SHP77 (cell line): ENCODE data around the gene SLC2A4.
"Not testable (repeated sequence)": the region's sequence is repeated elsewhere in the genome, so short reads cannot be mapped to it uniquely, and the experiment has no call there.

ENCODE experiments used
- DNase-seq, 2 experiments: peaks; one replicate each; lab custom pipeline; 2025; lab: John Stamatoyannopoulos, UW

Gene SLC2A4

DNA sequence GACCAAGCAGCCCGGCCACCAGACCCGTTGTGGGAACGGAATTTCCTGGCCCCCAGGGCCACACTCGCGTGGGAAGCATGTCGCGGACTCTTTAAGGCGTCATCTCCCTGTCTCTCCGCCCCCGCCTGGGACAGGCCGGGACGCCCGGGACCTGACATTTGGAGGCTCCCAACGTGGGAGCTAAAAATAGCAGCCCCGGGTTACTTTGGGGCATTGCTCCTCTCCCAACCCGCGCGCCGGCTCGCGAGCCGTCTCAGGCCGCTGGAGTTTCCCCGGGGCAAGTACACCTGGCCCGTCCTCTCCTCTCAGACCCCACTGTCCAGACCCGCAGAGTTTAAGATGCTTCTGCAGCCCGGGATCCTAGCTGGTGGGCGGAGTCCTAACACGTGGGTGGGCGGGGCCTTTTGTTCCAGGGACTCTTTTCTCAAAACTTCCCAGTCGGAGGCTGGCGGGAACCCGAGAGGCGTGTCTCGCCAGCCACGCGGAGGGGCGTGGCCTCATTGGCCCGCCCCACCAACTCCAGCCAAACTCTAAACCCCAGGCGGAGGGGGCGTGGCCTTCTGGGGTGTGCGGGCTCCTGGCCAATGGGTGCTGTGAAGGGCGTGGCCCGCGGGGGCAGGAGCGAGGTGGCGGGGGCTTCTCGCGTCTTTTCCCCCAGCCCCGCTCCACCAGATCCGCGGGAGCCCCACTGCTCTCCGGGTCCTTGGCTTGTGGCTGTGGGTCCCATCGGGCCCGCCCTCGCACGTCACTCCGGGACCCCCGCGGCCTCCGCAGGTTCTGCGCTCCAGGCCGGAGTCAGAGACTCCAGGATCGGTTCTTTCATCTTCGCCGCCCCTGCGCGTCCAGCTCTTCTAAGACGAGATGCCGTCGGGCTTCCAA is at the start of gene SLC2A4:
TSS of gene SLC2A4 (plus strand) at position 645 of the 879 bp plus-strand sequence. CDS start at position 862, 217 bp downstream.
- DNase-seq, result peak; percentile 98

DNA sequence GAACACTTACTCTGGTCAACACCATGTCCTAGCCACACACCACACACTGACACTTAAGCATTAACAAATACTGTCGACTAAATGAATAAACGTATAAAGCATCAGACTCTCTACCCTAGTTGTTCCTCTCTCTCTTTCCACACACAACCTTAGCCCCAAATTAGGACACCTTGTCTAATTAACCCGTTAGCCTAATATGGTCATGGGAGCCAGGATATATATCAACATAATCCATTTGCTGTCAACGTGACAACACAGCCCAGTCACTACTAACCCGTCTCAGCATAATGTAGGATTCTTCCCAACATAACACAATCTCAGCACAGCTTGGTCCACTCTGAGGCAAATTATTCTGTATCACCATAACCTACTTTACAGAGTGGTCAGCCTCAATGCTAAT is 49.4 kb upstream of the SLC2A4 start:
- no peak for DNase-seq

- DNase-seq, result no peak
Measured at GRCh38 chr17:7233701-7234082, 47.8 kb upstream of the SLC2A4 start.

- DNase-seq, result peak; percentile 94 to 96
Measured at GRCh38 chr17:7234083-7234951, 47.2 kb upstream of the SLC2A4 start, which contains the start of gene DVL2. Gene DVL2 (minus strand): TSS chr17:7234517. CDS start chr17:7234262, 255 bp downstream.

DNA sequence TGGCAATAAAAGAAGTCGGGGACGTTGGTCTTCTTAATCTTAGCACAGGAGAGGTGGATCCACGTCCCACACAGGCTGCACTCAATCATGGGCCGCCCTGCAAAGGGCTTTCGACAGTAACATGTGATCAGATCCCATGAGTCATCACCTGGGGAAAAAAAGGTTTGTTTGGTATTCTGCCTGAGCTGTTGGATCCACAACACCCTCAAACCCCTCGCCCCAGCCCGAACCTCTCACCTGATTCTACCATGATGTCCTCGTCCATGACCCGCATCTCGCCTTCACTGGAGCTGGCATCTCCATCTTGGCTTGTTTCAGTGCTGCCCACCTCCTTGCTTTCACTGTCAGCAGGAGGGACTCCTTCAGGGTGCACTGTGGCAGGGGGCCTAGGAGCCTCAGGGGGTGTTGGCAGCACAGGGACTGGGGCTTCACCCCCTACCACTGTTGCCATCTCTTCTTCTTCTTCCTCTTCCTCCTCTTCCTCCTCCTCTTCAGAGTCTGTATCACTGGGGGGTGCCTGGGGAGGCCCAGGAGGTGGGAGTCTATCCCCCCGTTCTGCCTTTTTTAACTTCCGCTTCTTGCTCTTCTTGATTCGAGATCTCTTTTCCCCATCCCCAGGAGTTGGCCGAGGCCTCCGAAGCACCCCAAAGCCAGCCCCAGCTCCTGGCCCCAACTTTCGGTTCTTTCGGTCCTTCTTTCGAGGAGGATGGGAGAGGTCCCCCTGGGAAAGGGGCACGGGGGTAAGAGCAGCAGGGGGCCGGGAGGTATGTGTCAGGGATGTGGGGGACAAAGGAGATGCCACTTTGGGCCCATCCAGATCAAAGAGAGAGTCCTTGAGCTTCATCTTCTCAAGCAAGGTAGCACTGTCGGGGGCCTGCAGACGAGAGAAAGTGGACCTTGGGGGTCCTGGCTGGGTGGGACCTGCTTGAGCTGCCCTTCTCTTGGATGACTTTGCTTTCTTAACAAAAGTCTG is 45.5 kb upstream of the SLC2A4 start:
- DNase-seq, result no peak

GRCh38 chr17:7236808-7237207 is 44.7 kb upstream of the SLC2A4 start:
- DNase-seq, result no peak

GRCh38 chr17:7237266-7237760 is 44.2 kb upstream of the SLC2A4 start:
- no peak for DNase-seq

DNA sequence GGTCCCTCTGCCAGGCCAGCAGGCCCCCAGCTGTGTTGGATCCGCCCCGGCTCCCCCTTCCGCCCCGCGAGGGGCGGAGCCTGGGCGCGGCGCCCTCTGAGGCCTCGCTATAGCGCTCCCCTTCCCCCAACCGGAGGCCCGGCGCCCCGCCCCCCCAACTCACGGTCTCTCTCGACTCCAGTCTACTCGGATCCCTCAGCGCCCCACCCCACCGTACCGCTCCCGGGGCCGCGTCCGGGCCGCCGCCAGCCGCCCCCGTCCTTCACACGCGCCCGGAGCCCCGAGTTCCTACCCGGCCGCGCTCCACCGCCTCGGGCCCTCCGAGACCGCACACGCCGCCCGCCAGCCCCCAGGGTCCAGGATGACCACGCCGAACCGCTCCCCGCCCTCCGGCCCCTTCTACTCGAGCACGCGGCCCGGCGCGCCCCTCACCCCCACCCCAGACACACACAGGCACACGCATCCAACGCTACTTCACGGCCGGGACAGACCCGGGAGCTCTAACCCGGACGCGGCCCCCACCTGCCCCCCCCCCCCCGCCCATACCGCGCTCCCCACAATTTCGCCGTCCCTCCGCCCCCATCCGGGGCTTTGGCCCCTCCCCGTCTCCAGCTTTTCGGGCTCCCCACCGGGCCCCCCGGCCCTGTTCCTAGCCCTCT is 43.6 kb upstream of the SLC2A4 start:
- DNase-seq, result peak; percentile 22 to 49

GRCh38 chr17:7238420-7239090 is 43.0 kb upstream of the SLC2A4 start:
- peak in 1 of 2 experiments; percentile 28 for DNase-seq

DNA sequence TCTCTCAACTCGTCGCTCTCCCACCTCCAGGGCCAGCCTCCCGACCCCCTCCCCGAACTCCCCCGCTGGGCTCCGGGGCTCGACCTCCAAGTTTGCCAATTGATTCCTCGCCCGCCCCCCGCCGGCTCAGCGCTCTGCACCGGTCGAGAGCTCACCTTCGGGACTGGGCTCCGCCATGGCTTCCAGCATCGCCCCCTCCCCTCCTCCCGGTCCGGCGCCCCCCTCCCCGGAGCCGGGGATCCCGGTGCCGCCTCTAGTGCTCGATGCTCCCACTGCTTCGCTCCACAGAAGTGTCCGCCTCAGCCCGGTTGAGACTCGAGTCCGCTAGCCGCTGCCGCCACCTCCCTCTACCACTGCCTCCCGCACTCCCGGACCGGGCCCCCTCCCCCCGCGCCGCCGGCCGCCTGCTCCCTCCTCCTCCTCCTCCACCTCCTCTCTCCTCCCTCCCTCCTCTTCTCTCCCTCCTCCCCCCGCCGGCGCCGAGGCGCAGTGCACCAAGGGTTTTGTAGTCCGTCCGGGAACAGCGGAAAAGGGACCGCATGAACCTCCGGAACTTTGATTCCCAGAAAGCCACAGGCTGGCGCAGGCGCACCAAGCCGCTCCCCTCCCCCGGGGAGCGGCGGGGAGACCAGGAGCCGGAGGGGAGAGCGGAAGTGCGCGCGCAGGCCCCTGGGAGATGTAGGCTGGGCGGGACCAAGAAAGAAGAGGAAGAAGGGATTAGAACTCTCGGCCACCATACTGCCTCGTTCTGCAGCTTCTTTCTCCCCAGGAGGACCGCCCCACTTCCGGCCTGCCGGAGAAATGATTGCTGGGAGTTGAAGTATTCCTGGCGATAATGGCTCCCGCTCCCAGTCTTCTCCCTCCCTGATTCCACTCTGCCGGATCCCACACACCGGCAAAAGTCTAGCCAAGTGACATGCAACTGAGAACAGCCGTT is 42.2 kb upstream of the SLC2A4 start, which contains the start of gene PHF23:
TSS of gene PHF23 (minus strand) at position 367 of the 937 bp plus-strand sequence. CDS start at position 189, 178 bp downstream.
- DNase-seq, result peak; percentile 100

- DNase-seq, result no peak
Measured at GRCh38 chr17:7240375-7240774, 41.1 kb upstream of the SLC2A4 start.

GRCh38 chr17:7241090-7241733 is 40.3 kb upstream of the SLC2A4 start:
- no peak for DNase-seq

- peak; percentile 86 to 89 for DNase-seq
Measured at GRCh38 chr17:7241783-7242716, 39.5 kb upstream of the SLC2A4 start, which contains the start of gene GABARAP. Gene GABARAP (minus strand): TSS chr17:7242449. CDS start chr17:7242330, 119 bp downstream.

DNA sequence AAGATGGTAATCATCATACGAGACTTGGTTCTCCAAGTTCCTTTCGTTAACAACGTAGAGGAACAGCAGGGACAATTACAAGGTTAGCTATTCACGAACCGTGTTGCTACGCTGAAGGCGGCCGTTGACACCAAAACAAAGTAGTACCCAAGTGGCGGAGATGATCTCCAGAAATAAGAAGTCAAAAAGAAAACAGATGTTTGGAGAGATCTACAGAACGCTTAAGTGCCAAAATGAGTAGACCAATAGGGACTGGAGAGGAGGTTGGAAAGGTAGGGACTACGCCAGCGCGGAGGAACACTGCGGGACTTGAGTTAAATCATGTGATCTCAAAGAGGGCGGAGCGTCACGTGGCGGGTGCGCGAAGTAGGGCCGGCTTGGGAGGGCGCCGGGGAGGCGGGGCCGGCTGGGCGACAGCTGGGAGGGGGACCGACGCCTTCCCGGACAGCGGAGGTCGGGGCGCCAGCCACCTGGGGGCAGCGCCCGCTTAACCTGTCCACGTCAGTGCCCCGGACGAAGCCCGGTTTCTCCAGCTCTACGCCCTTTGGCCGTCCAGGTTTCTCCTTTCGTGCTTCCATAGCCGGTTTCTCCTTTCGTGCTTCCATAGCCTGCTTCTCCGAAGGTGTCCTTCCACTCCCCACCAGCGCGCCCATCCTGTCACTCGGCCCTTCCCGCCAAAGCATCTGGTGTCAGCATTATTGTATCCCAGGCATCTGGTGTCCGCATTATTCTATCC is 38.6 kb upstream of the SLC2A4 start:
- peak; percentile 94 to 96 for DNase-seq

DNA sequence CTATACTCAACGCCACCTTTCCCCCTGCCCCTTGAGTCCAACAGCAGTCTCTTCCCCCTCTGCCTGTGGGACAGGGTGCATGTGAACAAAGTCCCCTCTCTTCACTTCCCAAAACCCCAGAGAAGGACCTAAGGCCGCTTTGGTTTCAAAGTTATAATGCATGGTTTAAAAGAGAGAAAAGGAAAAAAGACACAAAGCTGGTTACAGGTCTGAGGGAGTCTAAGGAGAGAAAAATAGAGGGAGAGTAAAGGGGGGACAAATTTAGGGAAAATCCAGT is 38.1 kb upstream of the SLC2A4 start:
- DNase-seq, result no peak

DNA sequence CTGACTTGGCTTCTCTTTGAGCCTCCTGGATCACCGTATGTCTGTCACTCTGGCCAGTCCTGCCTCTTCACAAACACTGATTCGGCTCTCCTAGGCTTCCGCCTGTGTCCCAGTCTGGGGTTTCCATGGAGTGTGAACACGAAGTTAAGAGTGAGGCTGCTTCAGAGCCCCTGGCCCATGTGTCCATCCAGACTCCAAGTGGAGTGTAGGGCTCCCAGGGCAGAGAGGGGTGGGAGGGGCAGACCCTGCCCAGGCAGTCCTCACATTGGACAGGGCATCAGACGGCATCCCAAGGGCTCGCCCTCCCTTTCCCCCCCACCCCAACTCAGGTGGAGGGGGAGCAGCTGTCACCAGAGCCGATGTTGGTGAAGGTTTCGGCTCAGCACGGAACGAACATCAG is 37.7 kb upstream of the SLC2A4 start:
- DNase-seq, result not testable (repeated sequence)

GRCh38 chr17:7246779-7247178 is 34.7 kb upstream of the SLC2A4 start:
- DNase-seq, result no peak
